T-helper 2 cell (primary cell): ENCODE measurements around the gene CCDC178.
"Not testable (repeated sequence)": the region's sequence is repeated elsewhere in the genome, so short reads cannot be mapped to it uniquely, and the experiment has no call there.

Experiments used
- DNase-seq, 5 experiments: peaks; one replicate each; pipeline versions ENCODE4 v3.0.0 to v3.0.0-alpha.2; 2012 to 2022

Gene CCDC178

DNA sequence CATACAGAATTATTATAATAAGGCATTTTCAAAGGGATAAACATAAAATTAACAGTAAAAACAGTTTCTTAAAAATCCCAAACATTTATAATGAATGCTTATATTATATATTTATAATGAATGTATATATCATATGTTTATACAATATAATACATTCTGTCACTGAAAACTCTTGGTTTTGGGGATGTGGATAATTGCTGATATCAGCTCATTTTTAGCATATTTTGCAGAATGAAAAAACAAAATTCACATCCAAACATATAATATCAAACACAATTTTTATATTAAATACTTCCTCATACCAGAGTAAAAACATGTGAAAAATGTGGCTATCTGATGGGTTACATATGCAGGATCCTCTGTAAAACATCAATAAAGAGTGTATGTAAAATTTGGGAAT lies 465.0 kb downstream of the CCDC178 start:
- DNase-seq: no peak

DNA sequence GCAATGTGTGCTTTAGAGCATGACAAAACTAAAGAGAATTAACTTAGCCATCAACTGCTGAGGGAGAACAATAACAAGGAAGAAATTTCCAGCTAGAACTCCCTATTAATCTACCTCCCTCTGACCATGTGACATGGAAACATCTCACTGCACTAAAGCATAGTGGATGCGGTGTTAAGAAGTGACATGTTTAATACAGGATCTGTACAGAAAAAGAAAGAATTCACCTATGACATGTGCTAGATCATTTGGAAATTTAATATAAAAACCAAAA lies 465.4 kb downstream of the CCDC178 start:
- no peak for DNase-seq

DNA sequence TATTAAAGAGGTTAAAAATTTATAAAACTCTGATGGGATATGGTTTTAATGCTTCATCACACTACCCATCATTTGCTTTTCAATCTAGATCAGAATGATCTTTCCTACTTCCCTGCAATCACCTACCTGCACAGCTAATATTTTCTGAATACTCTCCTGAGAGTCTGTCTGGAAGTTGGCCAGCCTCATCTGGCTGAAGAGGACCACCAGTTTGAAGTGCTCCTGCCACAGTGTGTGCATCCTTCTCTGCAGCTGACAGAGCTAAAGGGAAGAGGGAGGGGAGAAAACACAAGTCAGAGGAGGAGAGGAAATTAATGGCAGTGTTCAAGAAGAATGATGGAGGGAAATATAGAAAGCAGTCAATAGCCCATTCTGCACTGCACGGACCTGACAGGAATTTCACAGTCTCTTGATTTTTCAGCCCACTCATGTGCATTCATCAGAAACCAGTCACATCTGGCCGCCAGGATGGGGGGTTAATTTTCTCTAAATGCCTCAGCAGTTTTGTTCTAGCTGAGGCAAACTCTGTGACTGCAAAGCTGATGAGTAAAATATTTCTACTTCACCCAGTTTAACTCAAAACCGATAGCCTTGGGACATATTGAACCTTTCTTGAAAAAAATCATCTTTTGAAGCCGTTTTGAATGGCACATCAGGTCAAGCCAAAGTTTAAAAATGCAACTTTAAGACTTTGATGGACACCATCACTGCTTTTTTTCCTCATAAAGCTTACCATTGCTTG lies 465.9 kb downstream of the CCDC178 start:
- DNase-seq: peak in 1 of 5 experiments; percentile 62

DNA sequence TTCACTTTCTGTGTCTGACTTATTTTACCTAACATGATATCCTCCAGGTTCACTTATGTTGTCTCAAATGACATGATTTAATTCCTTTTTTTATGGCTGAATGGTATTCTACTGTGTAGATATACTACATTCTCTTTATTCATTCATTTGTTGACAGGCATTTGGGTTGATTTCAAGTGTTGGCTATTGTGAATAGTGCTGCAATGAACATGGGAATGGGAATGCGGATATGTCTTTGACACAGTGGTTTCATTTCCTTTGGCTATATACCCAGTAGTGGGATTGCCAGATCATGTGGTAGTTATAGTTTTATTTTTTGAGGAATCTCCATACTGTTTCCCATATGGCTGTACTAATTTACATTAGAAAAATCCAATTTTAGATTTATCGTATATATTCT lies 472.3 kb downstream of the CCDC178 start:
- no peak for DNase-seq

DNA sequence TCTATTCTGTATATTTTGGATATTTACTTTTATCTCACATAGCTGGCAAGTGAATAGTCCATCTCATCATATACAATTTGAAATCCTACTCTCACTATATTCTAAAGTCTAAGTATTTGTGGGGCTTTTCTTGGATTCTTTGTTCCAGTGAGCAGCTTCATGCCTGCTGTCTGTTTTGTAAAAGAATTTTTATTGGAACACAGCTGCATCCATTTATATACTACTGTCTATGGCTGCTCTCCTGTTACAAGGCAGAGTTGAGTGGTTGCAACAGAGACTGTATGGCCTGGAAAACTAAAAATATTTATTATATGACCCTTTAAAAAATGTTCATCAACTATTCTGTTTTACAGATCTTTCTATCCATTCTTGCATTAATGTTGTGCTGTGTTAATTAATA lies 474.4 kb downstream of the CCDC178 start:
- DNase-seq: no peak

DNA sequence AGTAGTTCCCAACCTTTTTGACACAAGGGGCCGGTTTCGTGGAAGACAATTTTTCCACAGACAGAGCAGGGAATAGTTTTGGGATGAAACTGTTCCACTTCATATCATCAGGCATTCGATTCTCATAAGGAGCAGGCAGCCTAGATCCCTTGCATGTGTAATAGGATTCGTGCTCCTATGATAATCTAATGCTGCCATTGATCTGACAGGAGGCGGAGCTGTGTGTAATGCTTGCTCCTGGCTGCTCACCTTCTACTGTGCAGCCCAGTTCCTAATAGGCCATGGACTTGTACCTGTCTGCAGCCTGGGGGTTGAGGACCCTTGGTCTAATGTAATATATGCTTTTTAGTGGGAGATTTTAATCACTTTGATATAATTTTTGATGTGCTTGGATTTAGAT lies 479.0 kb downstream of the CCDC178 start:
- no peak for DNase-seq

DNA sequence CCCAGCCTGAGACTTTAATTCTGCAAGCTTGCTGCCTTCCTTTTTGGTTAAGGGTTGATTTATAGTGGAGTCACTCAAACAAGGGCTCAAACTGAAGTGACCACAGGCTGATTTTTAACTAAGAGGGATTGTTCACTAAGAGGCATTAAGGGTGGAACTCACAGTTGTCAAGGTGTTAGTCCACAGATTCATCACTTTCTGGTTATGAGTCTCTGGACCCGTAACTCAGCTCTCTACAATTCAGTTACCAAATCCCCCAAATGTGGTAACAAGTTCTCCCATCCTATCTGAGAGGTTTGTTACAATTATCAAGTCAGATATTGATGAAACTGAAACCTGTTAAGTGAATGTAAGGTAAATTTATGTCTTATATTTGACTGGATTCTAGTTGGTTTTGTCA lies 481.8 kb downstream of the CCDC178 start:
- DNase-seq: peak in 1 of 5 experiments; percentile 12

DNA sequence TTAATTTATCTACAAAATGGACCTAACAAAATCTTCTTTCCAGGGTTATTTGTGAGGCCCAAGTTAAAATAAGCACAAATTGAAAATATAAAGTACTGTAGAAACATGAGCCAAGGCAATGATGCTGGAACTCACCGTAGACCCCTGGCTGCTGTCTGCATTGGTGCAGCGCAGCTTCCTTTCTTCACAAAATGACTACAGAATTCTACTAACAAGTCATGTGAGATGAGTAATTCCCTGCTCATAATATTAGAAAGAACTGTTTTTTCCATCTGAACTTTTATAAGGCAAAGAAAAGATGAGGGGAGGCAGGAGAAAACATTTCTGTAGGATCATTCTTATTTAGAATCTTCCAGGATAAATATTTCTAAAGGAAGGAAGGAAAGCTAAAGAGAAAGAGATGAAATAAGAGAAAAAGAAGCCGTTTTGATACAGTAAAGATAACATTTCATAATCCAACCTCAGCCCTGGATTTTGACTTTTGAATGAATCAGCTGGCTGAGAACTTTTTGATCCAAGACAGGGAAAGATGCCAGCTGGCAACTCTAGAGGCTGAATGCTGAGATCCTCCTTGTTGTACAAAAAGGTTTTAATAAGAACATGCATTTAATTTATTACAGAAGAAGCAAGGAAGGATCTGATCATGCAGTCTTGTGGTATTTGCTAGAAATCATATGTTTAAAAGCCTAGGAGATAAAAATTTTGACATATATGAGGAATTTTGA lies 483.8 kb downstream of the CCDC178 start:
- no peak for DNase-seq

DNA sequence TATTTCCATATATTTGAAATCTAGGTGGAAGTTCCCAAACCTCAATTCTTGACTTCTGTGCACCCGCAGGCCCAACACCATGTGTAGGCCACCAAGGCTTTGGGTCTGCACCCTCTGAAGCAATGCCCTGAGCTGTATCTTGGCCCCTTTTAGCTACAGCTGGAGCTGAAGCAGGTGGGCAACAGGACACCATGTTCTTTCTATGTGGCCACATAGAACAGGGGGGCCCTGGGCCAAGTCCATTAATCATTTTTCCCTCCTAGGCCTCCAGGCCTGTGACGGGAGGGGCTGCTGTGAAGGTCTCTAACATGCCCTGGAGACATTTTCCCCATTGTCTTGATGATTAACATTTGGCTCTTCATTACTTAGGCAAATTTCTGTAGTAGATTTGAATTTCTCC lies 488.2 kb downstream of the CCDC178 start:
- not testable (repeated sequence) for DNase-seq

DNA sequence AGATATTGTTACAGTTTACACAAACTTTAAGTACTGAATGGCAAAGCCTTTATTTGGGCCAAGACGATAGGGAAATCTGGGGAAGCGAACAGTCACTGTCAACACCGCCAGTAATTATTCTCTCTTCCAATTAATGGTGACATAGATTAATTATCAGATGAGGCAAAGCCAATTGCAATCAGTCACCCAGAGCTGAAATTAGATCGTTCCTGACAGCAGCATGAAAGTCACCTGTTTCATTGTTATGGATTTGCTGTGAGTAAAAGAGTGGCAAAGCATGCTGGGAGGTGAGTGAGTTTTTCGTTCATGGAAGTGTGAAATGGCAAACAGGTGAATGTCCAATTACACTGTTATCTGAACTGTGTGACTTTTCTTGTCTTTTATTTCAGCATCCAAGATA lies 502.9 kb downstream of the CCDC178 start:
- DNase-seq: no peak

DNA sequence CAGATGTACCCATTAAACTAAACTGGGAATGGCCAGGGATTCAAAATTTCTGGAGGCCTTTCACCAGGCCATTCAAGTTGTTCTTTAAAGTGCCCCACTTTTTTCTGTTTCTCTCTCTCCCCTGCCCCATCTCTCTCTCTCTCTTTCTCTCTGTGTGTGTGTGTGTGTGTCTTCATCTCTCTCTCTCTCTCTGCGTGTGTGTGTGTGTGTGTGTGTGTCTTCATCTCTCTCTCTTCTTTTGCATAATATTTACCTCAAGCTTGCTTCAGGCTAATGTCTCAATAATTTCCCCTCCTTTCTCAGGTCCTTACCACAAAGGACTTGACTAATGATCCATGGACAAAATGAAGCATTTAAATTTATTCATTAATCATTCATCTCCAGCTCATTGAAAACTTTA lies 503.5 kb downstream of the CCDC178 start:
- peak in 1 of 5 experiments; percentile 3 for DNase-seq

DNA sequence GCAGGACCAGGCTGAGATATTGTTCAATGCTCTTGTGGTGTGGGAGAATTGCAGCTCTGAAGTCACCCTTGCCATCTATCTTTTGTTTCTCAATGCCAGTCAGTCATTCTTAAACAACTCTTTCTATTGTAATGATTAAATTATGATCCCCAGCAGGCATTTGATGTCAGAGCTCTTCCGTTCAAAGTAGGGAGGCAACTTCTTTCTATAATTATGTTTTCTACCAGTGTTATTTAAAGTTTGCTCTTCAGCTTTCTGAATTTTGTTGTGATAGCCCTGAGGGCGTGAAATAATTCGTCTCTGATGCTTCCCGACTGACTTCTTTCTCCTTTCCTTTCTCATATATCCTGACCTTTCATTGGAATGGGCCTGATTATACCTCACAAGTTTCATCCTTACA lies 506.3 kb downstream of the CCDC178 start:
- DNase-seq: no peak

DNA sequence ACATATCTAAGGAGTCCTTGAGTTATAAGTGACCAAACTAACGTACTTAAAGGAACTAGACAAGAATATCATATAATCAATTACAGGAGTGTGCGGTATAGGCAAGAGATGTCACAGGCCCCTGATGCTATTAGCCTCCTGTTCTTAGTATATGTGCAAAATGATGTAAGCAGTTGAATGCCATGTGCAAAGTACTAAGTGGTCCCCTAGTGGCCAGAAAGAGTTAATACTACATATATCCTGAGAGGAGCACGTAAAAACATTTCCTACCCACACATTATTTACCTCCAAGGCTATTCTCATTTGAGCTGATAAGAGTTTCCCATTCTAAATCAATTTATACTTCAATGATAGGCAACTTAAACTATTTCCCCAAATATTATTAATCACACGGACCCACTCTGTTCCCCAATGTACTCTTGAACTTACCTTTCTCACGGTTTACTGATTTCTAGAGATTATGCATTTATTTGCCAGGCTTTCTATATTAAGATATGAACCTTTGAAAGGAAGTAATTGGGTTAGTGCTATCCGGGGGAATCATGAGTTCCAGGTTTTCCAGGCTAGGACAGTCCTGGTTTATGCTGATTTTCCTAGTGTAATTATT lies 509.7 kb downstream of the CCDC178 start:
- peak in 1 of 5 experiments; percentile 47 for DNase-seq

DNA sequence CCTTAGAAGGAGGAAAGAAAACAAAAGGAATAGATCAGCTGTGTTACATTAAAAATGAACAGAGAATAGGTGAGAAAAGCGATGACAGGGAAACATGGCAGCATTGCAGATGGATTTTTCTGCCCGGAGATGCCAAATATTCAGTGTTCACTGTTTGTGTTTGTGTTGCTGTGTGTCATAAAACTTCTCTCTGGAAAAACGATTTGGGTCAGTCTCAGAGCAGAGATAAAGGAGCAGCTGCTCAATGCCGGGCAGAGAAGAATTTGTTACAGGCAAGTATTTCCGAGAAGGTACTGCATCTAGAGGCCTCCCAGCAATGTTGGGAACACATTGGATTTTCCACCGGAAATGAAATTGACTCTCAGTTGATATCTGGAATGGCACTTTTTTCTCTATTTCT lies 511.3 kb downstream of the CCDC178 start:
- DNase-seq: no peak

DNA sequence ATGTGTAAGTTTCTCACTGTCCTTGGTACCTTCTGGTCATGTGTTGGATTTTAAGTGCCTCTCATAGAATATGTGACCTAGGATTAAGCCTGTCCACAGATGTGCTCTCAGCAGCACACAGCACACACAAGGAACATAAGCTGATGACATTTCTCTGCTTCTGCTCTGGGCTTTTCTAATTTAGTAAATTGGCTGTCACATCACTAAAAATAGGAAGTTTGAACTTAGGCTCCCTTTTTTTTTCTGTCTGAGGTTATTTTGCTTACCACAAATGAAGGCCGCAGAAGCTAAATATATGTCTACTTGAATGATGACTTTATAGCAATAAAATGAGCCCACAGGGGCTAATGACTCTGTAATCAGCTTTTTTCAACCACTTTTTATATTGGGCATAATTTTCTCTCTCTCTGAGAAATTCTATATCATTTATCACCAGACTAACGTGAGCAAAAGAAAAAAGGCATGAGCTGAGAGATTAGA lies 517.5 kb downstream of the CCDC178 start:
- no peak for DNase-seq

DNA sequence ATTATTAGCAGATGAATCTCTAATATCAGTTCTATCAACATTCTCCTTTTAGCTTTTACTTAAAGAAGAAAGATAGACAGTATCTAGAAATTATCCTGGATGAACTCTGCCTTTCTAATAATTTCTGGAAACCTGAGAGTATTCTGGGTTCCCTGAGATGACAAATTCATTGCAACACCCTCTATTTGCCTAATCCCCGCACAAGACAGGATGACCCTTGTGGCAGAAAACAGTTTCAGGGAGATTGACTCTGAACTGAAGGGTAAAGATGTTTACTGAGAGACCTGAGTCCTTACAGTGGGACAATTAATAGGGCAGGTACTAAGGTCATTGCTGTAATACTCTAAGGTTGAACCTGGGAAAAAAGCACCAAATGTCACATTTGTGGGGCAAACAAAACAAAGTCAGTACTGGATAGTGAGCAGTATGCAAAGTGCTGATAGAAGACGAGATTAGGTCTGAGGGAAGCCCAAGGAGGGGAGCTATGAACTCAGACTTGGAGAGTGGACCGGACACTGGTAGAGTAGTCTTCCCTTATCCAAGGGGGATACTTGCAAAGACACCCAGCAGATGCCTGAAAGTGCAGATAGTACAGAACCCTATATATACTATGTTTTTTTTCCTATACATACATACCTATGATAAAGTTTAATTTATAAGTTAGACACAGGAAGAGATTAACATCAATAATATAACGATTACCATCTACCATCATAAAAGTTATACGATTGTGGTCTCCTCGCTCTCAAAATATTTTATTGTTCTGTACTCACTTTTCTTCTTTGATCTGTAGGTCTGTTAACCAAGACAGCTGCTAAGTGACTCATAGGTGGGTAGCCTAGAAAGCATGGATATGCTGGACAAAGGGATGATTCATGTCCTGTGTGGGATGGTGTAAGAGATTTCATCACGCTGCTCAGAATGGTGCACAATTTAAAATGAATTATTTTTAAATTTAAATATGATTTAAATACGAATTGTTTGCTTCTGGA lies 519.4 kb downstream of the CCDC178 start:
- DNase-seq: no peak

DNA sequence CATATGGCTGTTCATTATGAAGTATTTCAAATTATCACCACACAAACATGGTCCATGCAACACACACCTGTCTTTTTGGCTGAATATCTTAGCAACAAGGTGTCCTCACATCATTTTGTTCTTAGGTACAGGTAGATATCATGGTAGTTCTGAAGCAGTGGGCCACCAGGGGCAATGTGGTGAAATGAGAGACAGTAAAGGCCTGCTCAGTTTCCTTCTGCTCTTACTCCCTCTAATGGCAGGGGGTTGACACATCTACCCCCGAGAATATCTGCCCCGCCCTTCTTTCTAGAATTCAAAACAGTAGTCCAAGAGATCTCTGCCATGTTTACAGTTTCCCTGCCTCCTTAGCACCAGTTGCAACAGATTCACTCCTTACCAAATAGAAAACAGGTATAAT lies 520.7 kb downstream of the CCDC178 start:
- peak in 1 of 5 experiments; percentile 29 for DNase-seq

DNA sequence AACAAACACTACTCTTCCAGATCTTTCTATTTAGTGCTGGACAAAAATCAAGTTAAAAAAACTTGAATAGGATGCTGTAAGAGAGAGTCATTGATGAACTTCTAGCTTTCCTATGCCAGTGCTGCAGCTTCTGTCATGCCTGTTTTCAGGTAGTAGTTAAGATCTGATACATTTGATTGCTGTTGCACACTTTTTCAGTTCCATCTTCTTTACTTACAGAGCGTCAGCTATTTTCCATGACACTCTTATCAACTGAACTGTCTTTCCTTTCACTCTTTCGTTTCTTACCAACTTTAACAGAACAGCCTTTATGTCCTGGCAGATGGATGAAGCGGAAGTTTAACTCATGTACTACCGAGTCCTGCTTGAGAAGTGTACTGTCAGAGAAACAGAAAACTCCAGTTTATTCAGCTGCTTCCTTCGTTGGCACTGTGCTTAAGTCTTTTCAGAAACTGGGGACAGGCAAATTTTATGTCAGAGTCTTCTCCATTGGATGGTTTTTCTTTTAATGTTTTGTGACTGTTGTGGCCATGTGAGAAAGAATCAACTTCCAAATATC lies 521.8 kb downstream of the CCDC178 start:
- no peak for DNase-seq

DNA sequence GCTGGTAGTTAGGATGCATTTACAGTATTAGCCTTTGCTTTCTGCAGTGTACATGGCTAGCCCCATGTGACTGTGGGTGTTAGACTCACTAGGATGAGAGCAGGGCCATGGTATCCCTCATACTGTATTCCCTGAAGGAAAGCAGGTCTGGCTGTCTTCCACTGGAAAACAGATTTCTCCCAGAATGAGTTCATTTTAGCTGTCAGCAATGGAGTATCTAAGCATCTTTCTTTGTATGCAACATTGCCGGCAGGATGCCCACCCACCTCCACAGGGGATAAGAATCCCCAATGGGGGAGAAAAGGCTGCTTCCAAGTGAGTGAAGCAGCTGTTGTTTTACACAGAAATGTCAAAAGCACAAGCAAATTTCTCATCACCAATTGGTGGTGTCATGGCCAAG lies 525.0 kb downstream of the CCDC178 start:
- DNase-seq: no peak

DNA sequence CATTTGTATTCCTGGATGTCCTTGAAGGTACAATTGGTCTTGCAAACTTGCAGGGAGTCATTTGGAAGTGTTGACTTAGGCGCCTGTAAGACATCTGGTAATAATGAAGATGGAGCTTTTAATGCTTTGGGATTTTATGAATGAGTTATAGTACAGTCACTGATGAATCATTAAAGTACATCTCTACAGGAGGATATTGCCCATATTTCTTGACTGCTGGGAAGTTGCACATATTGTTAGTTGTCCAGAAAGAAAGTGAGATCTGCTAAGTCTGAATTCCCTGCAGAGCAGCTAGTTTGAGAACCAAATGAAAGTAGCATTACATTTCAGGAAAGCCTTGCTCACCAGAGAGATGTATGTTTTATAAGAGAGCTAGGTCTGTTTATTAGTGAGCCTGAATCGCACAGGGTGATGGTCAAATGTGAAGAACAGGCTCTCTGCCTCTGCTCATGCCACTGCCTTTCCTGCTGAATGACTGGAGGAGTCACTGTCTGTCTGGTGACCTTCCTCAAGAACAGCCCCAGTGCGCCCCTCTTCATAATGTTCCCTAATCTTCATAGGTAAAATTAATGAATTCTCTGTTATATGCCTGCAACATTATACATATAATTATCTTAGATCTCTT lies 528.7 kb downstream of the CCDC178 start:
- no peak for DNase-seq

DNA sequence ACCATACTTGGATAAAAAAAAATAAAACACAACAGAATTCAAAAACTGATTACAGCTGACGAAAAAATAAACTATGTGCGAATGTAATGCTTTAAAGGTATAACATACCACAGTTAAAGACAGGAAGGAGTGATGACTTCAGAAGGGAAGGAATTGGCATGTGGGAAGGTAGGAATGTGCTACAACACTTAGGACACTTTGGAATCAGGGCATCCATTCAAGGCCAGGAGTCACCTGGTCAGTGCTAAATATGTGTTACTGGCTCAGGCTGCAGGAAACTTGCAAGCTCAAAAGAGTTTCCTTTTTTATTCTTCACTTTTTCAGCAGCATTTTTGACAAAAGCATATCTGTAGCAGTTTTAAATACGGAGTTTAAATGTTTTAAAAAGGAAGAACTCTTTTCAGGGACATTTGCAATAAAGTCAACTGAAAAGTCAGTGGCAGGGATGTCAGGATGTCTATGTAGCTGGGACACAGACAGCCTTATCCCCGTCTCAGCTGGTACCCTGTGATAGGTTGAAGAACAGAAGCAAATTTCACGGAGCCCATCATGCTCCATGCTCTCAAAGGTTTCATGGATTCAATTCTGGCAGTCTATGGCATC lies 529.7 kb downstream of the CCDC178 start:
- DNase-seq: no peak
